Sigmoid colon (tissue), 7 donors: ENCODE measurements around the gene NXN. TPM values are rescaled to one million over a fixed set of nuclear protein-coding genes. Genes with fewer than 3 reads are reported as not detected.

Experiments
- DNase-seq: peaks from one replicate; pipeline ENCODE4 v3.0.0-alpha.2; 2019
- H3K27ac ChIP-seq, 4 donors: fragments of 200-600 bp; sonication (generic); one replicate each; pipeline ENCODE4 v1.5.1; 2016 to 2019; ENCODE audit warnings: mild to moderate bottlenecking in 1 of 4
- H3K27me3 ChIP-seq, 3 donors: fragments of 200-600 bp; sonication (generic); one replicate each; pipeline ENCODE4 v1.5.1; 2019; ENCODE audit warnings: mild to moderate bottlenecking in 1 of 3
- H3K36me3 ChIP-seq, 4 donors: fragments of 200-600 bp; sonication (generic); one replicate each; pipeline ENCODE4 v1.5.1; 2016 to 2019
- H3K4me1 ChIP-seq, 4 donors: fragments of 200-600 bp; sonication (generic); one replicate each; pipeline ENCODE4 v1.5.1; 2017 to 2019
- H3K4me3 ChIP-seq, 4 donors: fragments of 200-600 bp; sonication (generic); one replicate each; pipeline ENCODE4 v1.5.1; 2017 to 2019; ENCODE audit warnings: mild to moderate bottlenecking in 2 of 4, moderate library complexity in 1 of 4
- H3K9me3 ChIP-seq, 4 donors: fragments of 200-600 bp in 3 of 4; sonication (generic) in 3 of 4; one replicate each; pipeline versions ENCODE4 v1.5.1 to v1.6.1; 2013 to 2019
- EP300 ChIP-seq, 4 donors: sonication (generic); formaldehyde crosslinking; IDR thresholded peaks; one replicate each; pipeline ENCODE4 v1.6.1; 2017; ENCODE audit warnings: antibody characterized with exemption in 4 of 4
- POLR2A ChIP-seq, 2 donors: fragments of 450-650 bp; IDR thresholded peaks; one replicate each; pipeline ENCODE4 v1.6.1; 2016; ENCODE audit warnings: antibody characterized with exemption in 2 of 2, mild to moderate bottlenecking in 2 of 2, moderate library complexity in 2 of 2
- POLR2AphosphoS5 ChIP-seq, 4 donors: sonication (generic); formaldehyde crosslinking; IDR thresholded peaks; one replicate each; pipeline ENCODE4 v1.6.1; 2017; ENCODE audit warnings: antibody characterized with exemption in 4 of 4
- WGBS, 2 donors: extraction: QIAGEN DNeasy Blood & Tissue Kit; methylation state at CpG; one replicate each; pipeline ENCODE4 v1.1.7; 2013; 5-methylcytosine and 5-hydroxymethylcytosine counted together
- intact Hi-C: fragments of 100-400 bp; cut with DNase I; formaldehyde crosslinking; loops from one replicate; pipeline ENCODE4 v1.15.1; 2023
- polyA plus RNA-seq, 3 donors: library from polyadenylated mRNA; stranded (reverse); fragments of 200-250 nt; gene quantifications; one replicate each; pipeline ENCODE4 v1.2.3, GENCODE V29; 2013
- total RNA-seq, 4 donors: library from RNA; depleted of rRNA; stranded (reverse); fragments of >200 nt; gene quantifications; one replicate each; pipeline ENCODE4 v1.1.0, GENCODE V29; 2016
- TF ChIP-seq, protein P1 (sequence below), 4 experiments: fragments of 450-650 bp in 3 of 4; fragments of 200-600 bp in 1 of 4; IDR thresholded peaks; one replicate each; pipeline ENCODE4 v1.5.1; 2016 to 2019; ENCODE audit warnings: antibody characterized with exemption in 4 of 4, mild to moderate bottlenecking in 3 of 4, moderate library complexity in 2 of 4
- donor health status: healthy with polysubstance abuse.
- donor health status: Bipolar disorder and iron deficiency.
- donor health status: healthy.

NXN gene
- total and polyA plus RNA-seq, 7 donors: 1.4 to 75.9 (median 50.4) TPM

- TF ChIP-seq, protein P1, sequence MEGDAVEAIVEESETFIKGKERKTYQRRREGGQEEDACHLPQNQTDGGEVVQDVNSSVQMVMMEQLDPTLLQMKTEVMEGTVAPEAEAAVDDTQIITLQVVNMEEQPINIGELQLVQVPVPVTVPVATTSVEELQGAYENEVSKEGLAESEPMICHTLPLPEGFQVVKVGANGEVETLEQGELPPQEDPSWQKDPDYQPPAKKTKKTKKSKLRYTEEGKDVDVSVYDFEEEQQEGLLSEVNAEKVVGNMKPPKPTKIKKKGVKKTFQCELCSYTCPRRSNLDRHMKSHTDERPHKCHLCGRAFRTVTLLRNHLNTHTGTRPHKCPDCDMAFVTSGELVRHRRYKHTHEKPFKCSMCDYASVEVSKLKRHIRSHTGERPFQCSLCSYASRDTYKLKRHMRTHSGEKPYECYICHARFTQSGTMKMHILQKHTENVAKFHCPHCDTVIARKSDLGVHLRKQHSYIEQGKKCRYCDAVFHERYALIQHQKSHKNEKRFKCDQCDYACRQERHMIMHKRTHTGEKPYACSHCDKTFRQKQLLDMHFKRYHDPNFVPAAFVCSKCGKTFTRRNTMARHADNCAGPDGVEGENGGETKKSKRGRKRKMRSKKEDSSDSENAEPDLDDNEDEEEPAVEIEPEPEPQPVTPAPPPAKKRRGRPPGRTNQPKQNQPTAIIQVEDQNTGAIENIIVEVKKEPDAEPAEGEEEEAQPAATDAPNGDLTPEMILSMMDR (IDR thresholded peaks at IDR 0.05): no peak
- TF ChIP-seq POLR2A (IDR thresholded peaks at IDR 0.05) (no peak), EP300 (IDR thresholded peaks at IDR 0.05) (no peak), POLR2AphosphoS5 (IDR thresholded peaks at IDR 0.05) (no peak)
- 69 to 83% methylated on average over 8 of the region's 8 CpGs for WGBS, 2 donors
- intact Hi-C loops: no loop called here
- peaks cover 0 to 66% (median 61%) of the 10 kb centered on the region in 4 donors for H3K4me1 ChIP-seq
- H3K27ac ChIP-seq: peak overlapping the region; percentile 79 to 92 (median 88)
- no peaks in the 10 kb centered on the region for H3K36me3 ChIP-seq
- DNase-seq: no peak
- no peak overlapping the region for H3K4me3 ChIP-seq
- no peaks in the 10 kb centered on the region for H3K9me3 ChIP-seq
- no peaks in the 10 kb centered on the region for H3K27me3 ChIP-seq
Measured at GRCh38 chr17:902463-902862, 77.1 kb downstream of the NXN start.

DNA sequence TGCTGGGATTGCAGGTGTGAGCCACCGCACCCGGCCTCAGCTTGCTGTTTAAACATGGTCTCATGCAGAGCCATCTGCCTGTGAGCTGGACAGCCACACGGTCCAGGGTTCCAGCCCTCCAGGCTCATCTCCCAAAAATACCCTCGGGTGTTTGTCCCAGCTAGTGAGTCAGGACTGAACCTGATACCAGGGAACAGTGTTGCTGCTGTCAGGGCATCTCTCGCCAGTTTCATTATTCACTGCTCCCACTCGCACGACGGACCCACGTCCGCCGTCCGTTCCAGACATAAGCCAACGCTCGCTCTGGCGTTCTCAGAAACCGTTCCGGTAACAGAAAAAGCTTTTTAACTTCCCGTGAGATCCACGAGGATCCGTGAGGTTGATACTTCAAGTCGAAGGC, 77.6 kb downstream of the NXN start:
- H3K27ac ChIP-seq: peak overlapping the region; percentile 79 to 92 (median 88)

GRCh38 chr17:901191-901950, 78.2 kb downstream of the NXN start:
- TF ChIP-seq EP300 (IDR thresholded peaks at IDR 0.05): peak in 2 of 4 donors; percentile 79 to 85
- TF ChIP-seq POLR2A (IDR thresholded peaks at IDR 0.05): no peak
- TF ChIP-seq POLR2AphosphoS5 (IDR thresholded peaks at IDR 0.05): peak; percentile 61 to 76 (median 72)
- TF ChIP-seq, protein P1 (IDR thresholded peaks at IDR 0.05): no peak
- Histone ChIP-seq H3K4me3 (peak overlapping the region in 1 of 4 donors; percentile 2), H3K36me3 (no peaks in the 10 kb centered on the region), H3K27ac (peak overlapping the region; percentile 79 to 92 (median 88)), H3K9me3 (no peaks in the 10 kb centered on the region), H3K4me1 (peaks cover 0 to 77% (median 72%) of the 10 kb centered on the region in 4 donors), H3K27me3 (no peaks in the 10 kb centered on the region)
- WGBS, 2 donors: 64 to 75% methylated on average over 18 of the region's 18 CpGs
- intact Hi-C loops: loop anchor here (2.0 kb wide), 1 partner anchor 15 kb away; no protein-coding TSS in a partner anchor
- peak; percentile 96 for DNase-seq

More for the DNA sequence above, 77.6 kb downstream of the NXN start:
- WGBS, 2 donors: 89 to 90% methylated on average over 21 of the region's 21 CpGs
- Histone ChIP-seq H3K9me3 (no peaks in the 10 kb centered on the region), H3K36me3 (no peaks in the 10 kb centered on the region), H3K4me1 (peaks cover 0 to 71% (median 66%) of the 10 kb centered on the region in 4 donors), H3K4me3 (no peak overlapping the region), H3K27me3 (no peaks in the 10 kb centered on the region)
- DNase-seq: no peak
- intact Hi-C loops: loop anchor here (2.0 kb wide), 1 partner anchor 15 kb away; no protein-coding TSS in a partner anchor
- TF ChIP-seq, protein P1 (IDR thresholded peaks at IDR 0.05): no peak
- TF ChIP-seq POLR2A (IDR thresholded peaks at IDR 0.05): no peak
- TF ChIP-seq EP300 (IDR thresholded peaks at IDR 0.05): no peak
- TF ChIP-seq POLR2AphosphoS5 (IDR thresholded peaks at IDR 0.05): peak; percentile 24 to 79 (median 52)

DNA sequence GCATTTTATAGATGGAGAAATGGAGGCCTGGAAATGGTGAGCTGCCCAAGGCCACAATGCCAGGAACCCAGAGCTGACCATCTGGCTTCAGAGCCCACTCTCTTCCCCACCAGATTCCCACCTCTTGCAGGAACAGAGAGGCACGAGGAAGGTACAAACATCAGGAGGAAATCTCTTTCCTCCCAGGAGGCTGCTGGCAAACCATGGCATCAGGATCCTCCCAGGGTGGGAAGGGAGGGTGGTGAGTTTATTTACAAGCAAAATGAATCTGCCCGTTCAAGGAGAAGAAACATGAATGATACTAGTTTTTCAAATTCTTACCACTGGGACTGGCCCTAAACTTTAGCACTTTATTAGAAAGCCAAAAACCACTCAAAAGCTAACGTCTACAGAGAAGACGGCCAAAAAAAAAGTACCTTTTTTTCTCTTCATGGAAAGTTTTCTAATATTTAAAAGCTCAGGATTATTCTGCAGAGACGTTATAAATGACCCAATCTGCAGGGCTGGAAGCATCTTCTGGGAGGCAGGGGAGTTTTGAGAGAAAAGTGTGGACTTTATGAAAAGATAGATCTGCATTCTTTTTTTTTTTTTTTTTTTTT, 79.1 kb downstream of the NXN start:
- H3K4me3 ChIP-seq: no peak overlapping the region
- TF ChIP-seq POLR2AphosphoS5 (IDR thresholded peaks at IDR 0.05) (no peak), POLR2A (IDR thresholded peaks at IDR 0.05) (no peak), EP300 (IDR thresholded peaks at IDR 0.05) (no peak)
- TF ChIP-seq, protein P1 (IDR thresholded peaks at IDR 0.05): no peak
- H3K9me3 ChIP-seq: no peaks in the 10 kb centered on the region
- peaks cover 0 to 84% (median 75%) of the 10 kb centered on the region in 4 donors for H3K4me1 ChIP-seq
- no peaks in the 10 kb centered on the region for H3K36me3 ChIP-seq
- no peak for DNase-seq
- peak overlapping the region; percentile 79 to 92 (median 88) for H3K27ac ChIP-seq
- intact Hi-C loops: loop anchor here (2.0 kb wide), 1 partner anchor 14 kb away; no protein-coding TSS in a partner anchor
- WGBS, 2 donors: 44% methylated on average over 5 of the region's 5 CpGs
- no peaks in the 10 kb centered on the region for H3K27me3 ChIP-seq
